GM23338 (cell line): ENCODE data around the gene SHANK1.

Experiments used
- CREB1 ChIP-seq: fragments of 250-450 bp; sonication (Bioruptor Pico); IDR thresholded peaks from 2 replicates; pipeline ENCODE4 v1.5.0; 2020; ENCODE audit warnings: low read depth, mild to moderate bottlenecking, moderate library complexity
- CTCF ChIP-seq, 2 experiments: fragments of 200-600 bp in 1 of 2; sonication (generic) in 1 of 2; conservative IDR thresholded peaks; 2 replicates each; pipeline versions ENCODE4 v1.5.1 to v1.6.1; 2016 to 2017; ENCODE audit warnings: antibody characterized with exemption in 2 of 2, low read depth in 2 of 2, mild to moderate bottlenecking in 2 of 2, moderate library complexity in 1 of 2
- ETS1 ChIP-seq: IDR thresholded peaks from 2 replicates; pipeline ENCODE4 v1.6.1; 2016; ENCODE audit warnings: antibody characterized with exemption
- EZH2 ChIP-seq: fragments of 200-600 bp; sonication (generic); IDR thresholded peaks from one replicate; pipeline ENCODE4 v1.8.0; 2017; ENCODE audit warnings: antibody characterized with exemption, mild to moderate bottlenecking, low read depth; ENCODE audit not compliant: unreplicated experiment
- EZH2phosphoT487 ChIP-seq: fragments of 200-600 bp; sonication (generic); IDR thresholded peaks from one replicate; pipeline ENCODE4 v1.8.1; 2018; ENCODE audit warnings: antibody characterized with exemption; ENCODE audit not compliant: unreplicated experiment
- JUNB ChIP-seq: IDR thresholded peaks from one replicate; pipeline ENCODE4 v1.6.1; 2016; ENCODE audit warnings: antibody characterized with exemption; ENCODE audit not compliant: unreplicated experiment
- NANOG ChIP-seq: IDR thresholded peaks from 2 replicates; pipeline ENCODE4 v1.6.1; 2016; ENCODE audit warnings: antibody characterized with exemption, borderline replicate concordance
- POLR2AphosphoS5 ChIP-seq: IDR thresholded peaks from 2 replicates; pipeline ENCODE4 v1.6.1; 2016; ENCODE audit warnings: antibody characterized with exemption, low read depth
- STAT1 ChIP-seq: IDR thresholded peaks from one replicate; pipeline ENCODE4 v1.6.1; 2016; ENCODE audit warnings: antibody characterized with exemption; ENCODE audit not compliant: unreplicated experiment
- ZNF114 ChIP-seq: fragments of 250-450 bp; sonication (Bioruptor Pico); IDR thresholded peaks from 2 replicates; pipeline ENCODE4 v1.5.0; 2020; ENCODE audit warnings: mild to moderate bottlenecking, moderate library complexity
- ZNF331 ChIP-seq: fragments of 250-450 bp; sonication (Bioruptor Pico); IDR thresholded peaks from 2 replicates; pipeline ENCODE4 v1.5.0; 2020; ENCODE audit warnings: low read depth, mild to moderate bottlenecking, moderate library complexity
- ZNF462 ChIP-seq: fragments of 250-450 bp; sonication (Bioruptor Pico); IDR thresholded peaks from 2 replicates; pipeline ENCODE4 v1.5.0; 2020; ENCODE audit warnings: mild to moderate bottlenecking, moderate library complexity
- TF ChIP-seq, protein P1 (sequence below): IDR thresholded peaks from one replicate; pipeline ENCODE4 v1.6.1; 2018; ENCODE audit warnings: antibody characterized with exemption; ENCODE audit not compliant: unreplicated experiment

DNA sequence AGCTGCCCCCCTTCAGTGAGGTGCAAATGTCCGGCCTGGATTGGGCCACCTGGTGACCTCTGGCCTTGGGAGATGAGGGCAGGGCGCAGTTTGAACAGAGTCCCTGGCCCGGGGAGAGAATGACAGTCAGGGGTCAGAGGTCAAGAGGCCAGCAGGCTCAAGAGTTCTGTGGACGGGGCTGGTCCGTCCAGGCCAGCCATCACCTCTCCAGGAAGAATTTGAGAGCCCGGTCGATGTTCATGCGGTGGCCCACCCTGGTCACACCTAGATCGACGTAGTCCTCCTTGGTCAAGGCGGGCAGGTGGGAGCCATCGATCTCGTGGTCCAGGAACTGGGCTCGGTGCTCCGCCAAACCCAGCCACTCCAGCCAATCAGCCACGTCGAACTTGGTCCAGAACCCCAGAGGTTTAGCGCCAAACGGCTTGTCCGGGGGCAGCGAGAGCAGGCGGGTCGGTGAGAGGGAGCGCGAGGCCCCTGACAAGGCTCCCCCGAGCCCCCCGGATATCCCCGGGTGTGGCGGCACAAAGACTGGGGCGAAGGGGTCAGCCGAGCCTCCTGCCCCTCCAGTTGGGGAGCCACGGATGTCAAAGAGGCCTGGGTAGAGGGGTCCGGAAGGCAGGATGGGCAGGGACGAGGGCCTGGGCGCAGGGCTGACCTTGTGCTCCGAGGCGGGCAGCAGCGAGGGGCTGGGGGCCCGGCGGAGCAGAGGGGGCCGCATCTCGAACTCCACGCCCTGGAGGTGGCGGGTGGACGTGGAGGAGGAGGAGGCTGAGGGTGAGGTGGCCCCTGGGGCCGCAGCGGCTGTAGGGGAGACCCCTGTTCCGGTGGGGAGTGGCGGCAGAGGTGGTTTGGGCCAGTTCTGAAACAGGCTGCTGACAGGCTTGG is 57.6 kb downstream of the SHANK1 start:
- TF ChIP-seq, protein P1, sequence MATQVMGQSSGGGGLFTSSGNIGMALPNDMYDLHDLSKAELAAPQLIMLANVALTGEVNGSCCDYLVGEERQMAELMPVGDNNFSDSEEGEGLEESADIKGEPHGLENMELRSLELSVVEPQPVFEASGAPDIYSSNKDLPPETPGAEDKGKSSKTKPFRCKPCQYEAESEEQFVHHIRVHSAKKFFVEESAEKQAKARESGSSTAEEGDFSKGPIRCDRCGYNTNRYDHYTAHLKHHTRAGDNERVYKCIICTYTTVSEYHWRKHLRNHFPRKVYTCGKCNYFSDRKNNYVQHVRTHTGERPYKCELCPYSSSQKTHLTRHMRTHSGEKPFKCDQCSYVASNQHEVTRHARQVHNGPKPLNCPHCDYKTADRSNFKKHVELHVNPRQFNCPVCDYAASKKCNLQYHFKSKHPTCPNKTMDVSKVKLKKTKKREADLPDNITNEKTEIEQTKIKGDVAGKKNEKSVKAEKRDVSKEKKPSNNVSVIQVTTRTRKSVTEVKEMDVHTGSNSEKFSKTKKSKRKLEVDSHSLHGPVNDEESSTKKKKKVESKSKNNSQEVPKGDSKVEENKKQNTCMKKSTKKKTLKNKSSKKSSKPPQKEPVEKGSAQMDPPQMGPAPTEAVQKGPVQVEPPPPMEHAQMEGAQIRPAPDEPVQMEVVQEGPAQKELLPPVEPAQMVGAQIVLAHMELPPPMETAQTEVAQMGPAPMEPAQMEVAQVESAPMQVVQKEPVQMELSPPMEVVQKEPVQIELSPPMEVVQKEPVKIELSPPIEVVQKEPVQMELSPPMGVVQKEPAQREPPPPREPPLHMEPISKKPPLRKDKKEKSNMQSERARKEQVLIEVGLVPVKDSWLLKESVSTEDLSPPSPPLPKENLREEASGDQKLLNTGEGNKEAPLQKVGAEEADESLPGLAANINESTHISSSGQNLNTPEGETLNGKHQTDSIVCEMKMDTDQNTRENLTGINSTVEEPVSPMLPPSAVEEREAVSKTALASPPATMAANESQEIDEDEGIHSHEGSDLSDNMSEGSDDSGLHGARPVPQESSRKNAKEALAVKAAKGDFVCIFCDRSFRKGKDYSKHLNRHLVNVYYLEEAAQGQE = no peak
- TF ChIP-seq POLR2AphosphoS5 (no peak), CTCF (conservative IDR thresholded peaks at IDR 0.05; ENCODE audit: low read depth in 2 of 2) (no peak), EZH2phosphoT487 (no peak), CREB1 (no peak), NANOG (no peak), EZH2 (no peak), ZNF331 (CRISPR knock-in tag) (no peak), ZNF462 (CRISPR knock-in tag) (no peak), STAT1 (no peak), JUNB (no peak), ETS1 (no peak), ZNF114 (CRISPR knock-in tag) (no peak)
